Fibroblast of mammary gland (primary cell): ENCODE data around the gene LAMA2.

Source experiments
- DNase-seq: peaks from one replicate; pipeline ENCODE4 v3.0.0-alpha.2; 2010; ENCODE audit warnings: low read depth
- H3K4me3 ChIP-seq: 2 replicates; pipeline ENCODE4 v1.5.1; 2011; ENCODE audit warnings: low read depth, mild to moderate bottlenecking, low read length, moderate library complexity; ENCODE audit not compliant: control insufficient read depth
- CTCF ChIP-seq: conservative IDR thresholded peaks from 2 replicates; pipeline ENCODE4 v1.5.1; 2011; ENCODE audit warnings: low read depth, low read length, inconsistent platforms; ENCODE audit not compliant: control insufficient read depth, insufficient read depth

Gene LAMA2

GRCh38 chr6:129454488-129454887 is 571.5 kb downstream of the LAMA2 start:
- no peak for TF ChIP-seq CTCF
- H3K4me3 ChIP-seq = no peak overlapping the region
- no peak for DNase-seq

GRCh38 chr6:129455126-129455769 is 572.3 kb downstream of the LAMA2 start:
- TF ChIP-seq CTCF = no peak
- no peak overlapping the region for H3K4me3 ChIP-seq
- no peak for DNase-seq

- TF ChIP-seq CTCF = no peak
- H3K4me3 ChIP-seq = no peak overlapping the region
- no peak for DNase-seq
Measured at GRCh38 chr6:129460221-129460620, 577.3 kb downstream of the LAMA2 start.

GRCh38 chr6:129469070-129469662 is 586.2 kb downstream of the LAMA2 start:
- peak; percentile 37 for DNase-seq
- no peak overlapping the region for H3K4me3 ChIP-seq
- peak; percentile 29 for TF ChIP-seq CTCF

- no peak overlapping the region for H3K4me3 ChIP-seq
- DNase-seq = no peak
- TF ChIP-seq CTCF = no peak
Measured at GRCh38 chr6:129472239-129472638, 589.3 kb downstream of the LAMA2 start.

GRCh38 chr6:129473546-129473945 is 590.6 kb downstream of the LAMA2 start:
- no peak for DNase-seq
- H3K4me3 ChIP-seq = no peak overlapping the region
- no peak for TF ChIP-seq CTCF
